CD1c-positive myeloid dendritic cell (primary cell): ENCODE data around the gene SORCS2.

ENCODE experiments used
- DNase-seq: peaks from one replicate; pipeline ENCODE4 v3.0.0-alpha.2; 2016; ENCODE audit errors: extremely low spot score

The SORCS2 gene

DNA sequence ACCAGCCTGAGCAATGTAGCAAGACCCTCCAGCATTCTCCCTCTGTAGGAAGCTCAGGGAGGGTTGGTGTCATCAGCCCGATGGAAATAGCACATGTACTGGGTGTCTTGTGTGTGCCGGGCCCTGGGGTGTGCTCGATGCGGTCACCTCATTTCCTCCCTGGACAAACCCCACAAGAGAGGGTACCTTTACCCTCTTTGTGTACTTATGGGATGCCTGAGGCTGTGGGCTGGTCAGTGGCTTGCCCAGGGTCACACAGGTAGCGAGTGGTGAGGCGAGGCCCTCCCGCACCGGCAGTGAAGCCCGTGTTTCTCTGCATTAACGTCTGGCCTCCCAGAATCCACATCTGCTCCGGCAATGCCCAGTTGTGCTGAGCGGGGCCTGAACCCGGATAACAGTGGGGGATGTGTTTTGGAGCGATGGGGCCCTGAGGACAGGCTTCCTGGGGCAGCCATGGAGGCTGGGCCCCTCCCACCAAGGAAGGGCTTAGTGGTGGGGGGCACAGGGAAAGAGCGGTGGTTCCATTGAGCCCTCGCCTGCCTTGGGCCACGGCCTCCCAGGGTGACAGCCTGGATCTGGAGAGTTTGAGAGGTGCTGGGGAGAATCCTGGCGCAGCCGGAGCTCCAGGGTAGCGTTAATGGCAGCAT lies 234.3 kb downstream of the SORCS2 start:
- DNase-seq: no peak

GRCh38 chr4:7427361-7427760 lies 235.0 kb downstream of the SORCS2 start:
- no peak for DNase-seq

DNA sequence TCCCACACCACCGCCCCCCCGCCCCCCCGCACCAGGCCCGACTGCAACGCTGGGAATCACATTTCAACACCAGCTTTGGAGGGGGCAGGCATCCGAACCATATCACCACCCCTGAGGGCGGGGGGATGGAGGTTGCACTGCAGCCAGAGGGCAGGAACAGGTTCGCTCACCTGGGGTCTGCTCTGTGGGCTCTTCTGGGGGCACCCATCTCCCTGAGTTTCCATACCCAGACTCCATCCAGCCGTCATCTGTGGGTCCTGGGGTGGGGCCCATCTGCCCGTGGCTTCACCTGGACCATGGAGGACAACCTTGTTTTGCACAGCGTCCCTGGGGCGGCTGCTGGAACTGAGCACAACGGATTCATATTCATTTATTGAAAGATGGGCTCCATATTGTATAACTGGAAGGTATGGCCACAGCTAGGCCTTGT lies 235.5 kb downstream of the SORCS2 start:
- no peak for DNase-seq

DNA sequence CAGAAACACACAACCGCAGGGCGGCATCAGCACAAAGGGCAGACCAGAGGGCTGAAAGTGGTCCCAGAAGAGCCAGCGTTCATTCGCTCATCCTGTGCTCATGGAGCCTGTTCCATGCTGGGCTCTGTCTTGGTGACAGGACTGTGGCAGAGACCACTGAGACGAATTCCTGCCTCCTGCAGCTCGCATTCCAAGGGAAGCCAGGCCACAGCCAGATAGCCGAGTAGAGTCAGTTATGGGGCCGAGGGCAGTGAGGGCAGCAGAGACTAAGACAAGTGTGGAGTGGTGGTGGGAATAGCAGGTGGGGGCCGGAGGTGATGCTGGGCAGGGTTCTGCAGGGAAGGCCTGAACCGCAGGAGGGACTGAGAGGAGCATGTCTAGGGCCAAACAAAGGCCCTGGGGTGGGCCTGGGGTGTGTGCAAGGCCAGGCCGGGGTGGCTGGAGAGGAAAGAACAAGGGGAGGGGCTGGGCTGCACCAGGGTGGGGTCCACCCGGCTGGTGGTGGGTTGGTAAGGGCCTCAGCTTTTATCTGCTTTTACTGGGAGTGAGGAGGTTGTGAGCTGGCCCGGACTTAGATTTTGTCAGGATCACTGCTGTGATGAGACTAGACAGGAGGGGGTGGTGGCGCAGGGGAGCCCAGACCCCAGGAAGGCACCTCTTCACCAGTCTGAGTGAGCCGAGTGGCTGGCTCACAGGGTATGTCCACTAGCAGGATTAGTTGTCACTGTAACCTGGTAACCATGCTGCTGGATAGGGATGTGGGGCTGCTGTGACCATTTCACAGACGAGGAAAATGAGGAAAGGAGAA lies 236.1 kb downstream of the SORCS2 start:
- DNase-seq: no peak

- DNase-seq: no peak
These were observed 236.7 kb downstream of the SORCS2 start for GRCh38 chr4:7429069-7429416.

GRCh38 chr4:7429601-7430078 lies 237.3 kb downstream of the SORCS2 start:
- DNase-seq: no peak

GRCh38 chr4:7430368-7430964 lies 238.1 kb downstream of the SORCS2 start:
- no peak for DNase-seq

- DNase-seq: no peak
These were observed 238.8 kb downstream of the SORCS2 start for GRCh38 chr4:7430965-7431695.

DNA sequence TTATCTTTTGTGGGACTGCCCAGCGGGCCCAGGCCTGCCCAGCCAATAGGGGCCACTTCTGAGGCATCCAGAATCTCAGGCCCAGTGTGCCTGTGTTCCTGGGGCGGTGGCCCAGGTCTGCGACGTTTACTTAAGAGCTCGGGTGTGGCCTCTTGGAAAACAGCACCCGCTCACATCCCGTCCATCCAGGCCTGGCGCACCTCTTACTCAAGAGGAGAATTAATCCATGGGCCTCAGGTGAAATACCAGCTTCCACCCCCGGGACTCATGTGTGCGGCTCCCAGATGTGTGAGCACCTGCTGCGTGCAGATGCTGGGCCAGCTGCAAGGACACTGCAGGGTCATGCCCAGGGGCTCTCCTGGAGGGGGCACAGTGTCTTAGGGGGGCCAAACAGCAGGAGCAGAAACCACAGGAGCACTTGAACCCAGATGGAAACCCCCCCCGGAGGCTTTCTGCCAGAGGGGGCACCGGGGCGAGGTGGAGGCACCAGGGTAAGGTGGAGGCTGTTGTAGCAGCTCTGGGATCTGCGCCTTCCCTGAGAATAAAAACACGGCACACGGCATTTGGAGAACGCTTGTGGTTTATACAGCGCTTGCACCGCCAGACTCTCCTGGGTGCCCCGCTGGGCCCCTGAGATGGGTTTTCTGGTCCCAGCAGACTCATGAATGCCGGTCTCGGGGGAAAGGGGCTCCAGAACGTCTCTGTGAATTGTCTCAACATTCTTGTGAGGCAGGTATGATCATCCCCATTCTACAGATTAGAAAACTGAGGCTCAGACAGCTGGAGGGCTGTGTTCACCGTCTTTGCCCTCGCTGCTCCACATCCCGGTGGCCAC lies 239.6 kb downstream of the SORCS2 start:
- DNase-seq: no peak

GRCh38 chr4:7432531-7433375 lies 240.4 kb downstream of the SORCS2 start:
- DNase-seq: no peak

DNA sequence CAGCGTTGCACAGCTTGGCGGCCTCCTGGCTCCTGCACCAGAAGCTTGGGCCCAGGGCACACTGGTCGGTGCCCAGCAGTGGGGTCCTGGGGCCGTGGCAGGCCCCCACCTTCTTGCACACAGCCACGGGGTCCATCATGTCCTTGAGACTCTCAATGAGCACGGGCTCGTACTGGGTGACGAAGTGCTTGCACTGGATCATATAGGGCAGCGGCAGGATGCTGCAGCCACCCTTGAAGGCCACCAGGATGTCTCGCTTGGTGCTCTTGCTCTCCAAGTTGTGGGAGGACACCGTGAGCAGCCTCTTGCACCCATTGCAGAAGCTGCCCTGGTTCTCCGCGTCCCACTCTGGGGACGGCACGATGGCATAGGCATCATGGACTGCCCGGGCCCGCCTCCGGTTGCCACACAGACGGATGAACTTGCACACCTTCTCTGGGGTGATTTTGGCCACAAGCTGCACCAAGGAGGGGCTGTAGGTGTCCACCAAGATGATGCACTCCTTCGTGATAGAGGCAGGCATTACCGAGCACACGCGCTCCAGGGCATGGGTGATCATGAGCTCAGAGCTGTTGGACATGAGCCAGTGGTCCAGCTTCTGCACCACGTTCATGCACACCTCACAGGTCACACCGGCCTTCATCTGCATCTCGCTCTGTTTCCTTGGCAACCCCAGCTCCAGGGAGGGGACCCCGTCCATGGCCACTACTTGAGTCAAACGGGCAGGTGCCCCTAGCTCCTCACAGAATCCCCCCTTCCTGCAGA lies 241.2 kb downstream of the SORCS2 start:
- DNase-seq: no peak

- no peak for DNase-seq
These were observed 241.9 kb downstream of the SORCS2 start for GRCh38 chr4:7434141-7434765.

GRCh38 chr4:7434766-7435150 lies 242.4 kb downstream of the SORCS2 start, which contains the start of gene PSAPL1:
PSAPL1 (minus strand) TSS chr4:7434930; CDS start chr4:7434879, 51 bp downstream.
- DNase-seq: no peak

GRCh38 chr4:7435471-7436061 lies 243.2 kb downstream of the SORCS2 start:
- peak; percentile 1 for DNase-seq

GRCh38 chr4:7436256-7436655 lies 243.9 kb downstream of the SORCS2 start:
- no peak for DNase-seq

- DNase-seq: no peak
These were observed 247.4 kb downstream of the SORCS2 start for GRCh38 chr4:7439699-7440098.

- DNase-seq: no peak
These were observed 248.9 kb downstream of the SORCS2 start for GRCh38 chr4:7441201-7441600.

DNA sequence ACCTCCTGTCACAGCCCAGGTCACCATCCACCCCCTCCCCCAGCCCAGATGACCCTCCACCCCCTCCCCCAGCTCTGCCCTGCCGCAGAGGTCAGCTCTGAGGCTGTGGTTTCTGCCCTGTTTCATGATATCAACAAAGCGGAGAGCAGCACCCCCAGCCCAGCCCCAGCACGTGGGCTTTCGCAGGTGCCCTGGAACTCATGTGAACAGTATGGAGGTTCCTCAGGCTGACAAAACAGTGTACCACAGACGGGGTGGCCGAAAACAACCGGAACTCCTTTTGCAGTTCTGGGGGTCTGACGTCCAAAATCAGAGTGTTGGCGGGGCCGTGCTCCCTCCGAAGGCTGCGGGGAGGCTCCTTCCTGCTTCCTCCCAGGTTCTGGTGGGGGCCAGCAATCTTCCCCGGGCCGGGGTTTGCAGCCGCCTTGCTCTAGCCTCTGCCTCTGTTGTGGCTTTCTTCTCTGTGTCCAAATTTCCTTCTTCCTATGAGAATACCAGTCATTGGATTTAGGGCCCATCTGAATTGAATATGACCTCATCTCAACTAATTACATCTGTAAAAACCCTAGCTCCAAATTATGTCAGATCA lies 250.3 kb downstream of the SORCS2 start:
- DNase-seq: no peak
